GM21423 (cell line): ENCODE results near the gene SNX9.

Source experiments
- ATAC-seq: cut with Tn5 transposase; IDR thresholded peaks from one replicate; pipeline ENCODE4 v1.9.1; 2021; ENCODE audit warnings: mild to moderate bottlenecking, moderate library complexity; ENCODE audit not compliant: unreplicated experiment

The SNX9 gene

DNA sequence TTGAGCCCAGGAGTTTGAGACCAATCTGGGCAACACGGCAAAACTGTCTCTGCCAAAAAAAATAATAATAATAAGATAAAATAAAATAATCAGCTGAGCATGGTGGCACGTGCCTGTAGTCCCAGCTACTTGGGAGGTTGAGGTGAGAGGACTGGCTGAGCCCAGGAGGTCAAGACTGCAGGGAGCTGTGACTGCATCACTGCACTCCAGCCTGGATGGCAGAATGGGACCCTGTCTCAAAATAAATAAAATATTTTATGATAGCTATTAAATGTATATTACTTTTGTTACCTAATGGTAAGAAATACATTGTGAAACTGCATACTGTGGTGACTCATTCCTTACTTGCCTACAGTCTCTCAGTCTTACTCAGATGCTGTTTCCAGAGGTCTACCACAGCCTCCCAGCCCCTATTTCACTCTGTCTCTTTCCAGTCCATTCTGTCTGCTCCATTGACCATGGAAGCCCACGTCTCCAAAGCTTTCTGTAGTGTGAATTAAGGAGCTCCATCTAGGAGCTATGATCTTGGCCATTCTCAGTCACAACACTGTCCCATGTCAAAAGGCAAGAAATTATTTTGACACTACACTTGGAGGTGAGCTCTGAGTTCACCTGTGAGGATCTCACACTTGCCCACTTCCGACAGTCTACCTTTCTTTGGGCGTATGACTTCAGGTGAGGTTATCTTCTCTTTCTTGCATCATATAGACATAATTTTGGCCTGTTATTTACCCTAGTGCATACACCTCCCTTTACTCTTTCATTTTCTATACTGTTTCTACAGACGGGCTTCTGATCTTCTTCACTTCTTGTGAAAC is 22.4 kb upstream of the SNX9 start:
- ATAC-seq, result peak; percentile 91

DNA sequence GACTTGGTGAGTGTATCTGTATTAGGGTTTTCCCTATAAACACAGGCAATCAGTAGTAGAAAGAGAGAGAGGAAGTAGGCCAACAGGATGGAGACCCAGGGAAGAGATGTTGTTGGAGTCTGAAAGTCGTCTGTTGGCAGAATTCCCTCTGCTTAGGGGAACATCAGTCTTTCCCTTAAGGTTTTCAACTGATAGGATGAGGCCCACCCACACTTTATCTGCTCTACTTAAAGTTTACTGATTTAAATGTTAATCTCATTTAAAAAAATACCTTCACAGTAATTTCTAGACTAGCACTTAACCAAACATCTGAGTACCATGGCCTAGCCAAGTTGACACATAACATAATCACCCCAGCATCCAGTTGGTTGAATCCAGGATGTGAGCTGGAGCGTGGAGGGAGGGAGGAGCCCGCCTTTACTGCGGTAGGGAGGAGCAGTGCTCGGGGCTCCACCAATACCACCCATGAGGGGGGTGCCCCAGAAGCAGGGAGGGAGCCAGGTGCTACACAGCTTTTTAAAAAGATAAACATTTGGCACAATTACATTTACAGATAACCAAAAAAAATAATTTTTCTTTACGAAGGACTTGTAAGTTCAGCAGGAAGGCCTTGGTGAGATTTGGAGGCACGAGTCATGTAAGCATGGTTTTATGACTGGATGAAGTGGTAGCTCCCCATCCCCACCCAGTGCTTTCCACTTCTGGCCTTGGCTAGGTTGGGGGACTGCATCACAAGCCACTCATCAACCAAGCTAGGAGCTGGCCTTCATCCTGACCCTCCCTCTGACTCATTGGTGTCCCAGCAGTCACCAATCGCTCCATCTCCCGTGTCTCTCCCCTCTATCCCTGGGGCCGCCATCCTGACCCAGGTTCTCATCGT is 18.4 kb upstream of the SNX9 start:
- no peak for ATAC-seq

DNA sequence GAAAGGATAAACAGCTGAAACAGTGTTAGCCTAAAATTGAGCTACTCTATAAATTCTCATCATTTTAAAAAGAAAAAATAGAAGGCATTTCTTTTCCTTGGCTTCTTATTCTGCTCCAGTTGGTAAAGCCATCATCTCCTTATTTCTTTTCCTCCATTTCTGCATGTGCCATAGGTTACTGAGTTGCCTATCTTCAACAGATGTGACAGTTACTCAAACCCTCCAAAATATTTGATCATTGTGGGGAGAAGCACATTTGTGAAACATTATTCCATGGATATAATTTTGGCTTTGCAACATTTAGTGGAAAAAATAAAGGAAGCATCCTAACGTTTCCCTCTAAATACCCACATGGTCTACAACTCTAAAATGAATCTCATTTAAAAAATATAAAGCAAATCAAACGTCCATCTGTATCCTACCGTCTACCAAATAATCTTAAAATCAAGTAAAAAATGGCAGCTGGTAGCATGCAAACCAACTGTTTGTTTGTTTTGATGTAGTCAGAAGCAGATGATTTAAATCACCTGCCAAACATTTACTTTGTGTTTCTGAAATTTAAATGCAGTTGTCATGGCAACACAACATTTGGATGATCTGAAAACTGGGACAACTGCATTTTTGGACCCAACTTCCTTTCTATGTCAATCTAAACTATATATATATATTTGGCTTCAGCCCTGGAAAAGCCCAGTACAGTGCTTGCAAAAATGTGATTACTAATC is 16.8 kb upstream of the SNX9 start:
- ATAC-seq, result no peak

DNA sequence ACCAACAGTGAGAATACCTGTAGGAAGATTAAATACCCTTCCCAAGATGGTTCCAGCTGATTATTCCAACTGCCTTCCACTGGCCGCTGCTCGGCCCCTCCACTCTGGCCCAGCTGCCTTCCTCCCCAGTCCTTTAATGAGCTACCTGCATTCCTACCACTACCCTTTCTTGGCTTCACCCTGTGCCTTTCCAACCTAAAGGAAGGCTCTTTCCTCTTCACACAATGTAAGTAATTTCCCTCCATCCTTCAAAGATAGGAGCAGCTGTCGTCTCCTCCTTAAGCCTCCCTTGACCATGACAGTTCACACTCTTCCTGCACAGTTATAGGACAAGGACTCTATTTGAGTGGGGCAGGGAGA is 16.2 kb upstream of the SNX9 start:
- no peak for ATAC-seq

DNA sequence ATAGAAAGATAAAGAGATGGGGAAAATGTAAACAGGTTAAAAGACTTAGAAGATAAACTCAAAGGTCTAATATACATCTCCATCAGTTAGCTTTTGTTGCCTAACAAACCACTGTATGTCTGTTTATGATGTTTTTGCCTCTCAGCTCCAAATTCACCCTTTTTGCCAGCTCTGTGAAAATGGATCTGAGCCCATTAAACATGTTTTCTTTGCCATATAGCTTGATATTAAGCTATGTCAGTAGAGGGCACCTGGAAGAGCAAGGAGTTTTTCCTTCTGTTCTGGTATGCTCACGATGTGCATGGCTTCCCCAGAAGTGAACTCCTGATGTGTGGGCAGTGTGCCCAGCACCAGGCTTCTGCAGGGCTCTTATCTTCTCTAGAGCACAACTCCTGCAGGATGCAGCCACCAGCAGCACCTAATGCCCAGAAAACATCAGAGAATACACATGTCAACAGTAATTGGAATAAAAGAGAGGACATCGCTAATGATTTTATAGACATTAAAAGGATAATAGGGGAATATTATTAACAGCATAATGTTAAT is 14.6 kb upstream of the SNX9 start:
- no peak for ATAC-seq

DNA sequence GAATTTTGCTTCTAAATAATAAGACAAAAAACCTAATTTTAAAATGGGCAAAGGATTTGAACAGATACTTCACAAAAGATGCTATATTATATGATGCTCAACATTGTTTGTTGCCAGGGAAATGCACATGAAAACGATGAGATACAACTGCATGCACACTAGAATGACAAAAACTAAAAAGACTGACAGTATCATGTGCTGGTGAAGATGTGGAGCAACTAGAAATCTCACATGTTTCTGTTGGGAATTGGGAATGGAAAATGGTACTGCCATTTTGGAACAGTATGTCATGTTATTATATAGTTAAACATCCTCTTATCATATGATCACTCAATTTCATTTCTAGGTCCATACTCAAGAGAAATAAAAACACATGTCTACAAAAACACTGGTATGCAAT is 13.4 kb upstream of the SNX9 start:
- no peak for ATAC-seq

DNA sequence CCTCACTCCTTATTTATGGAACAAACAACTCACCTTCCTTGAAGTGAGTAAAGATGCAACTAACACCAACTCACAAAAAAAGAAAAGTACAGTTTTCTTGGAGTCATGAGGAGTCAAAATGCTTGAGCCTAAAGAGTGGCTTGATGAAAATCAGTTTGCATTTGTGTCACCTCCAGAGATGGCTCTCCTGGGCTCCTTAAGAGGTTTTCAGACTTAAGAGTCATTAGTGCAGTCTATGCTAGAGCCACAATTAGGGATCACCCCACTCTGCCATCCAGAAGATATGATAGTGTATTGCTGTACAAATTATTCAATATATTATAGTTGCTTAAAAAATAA is 11.9 kb upstream of the SNX9 start:
- no peak for ATAC-seq

DNA sequence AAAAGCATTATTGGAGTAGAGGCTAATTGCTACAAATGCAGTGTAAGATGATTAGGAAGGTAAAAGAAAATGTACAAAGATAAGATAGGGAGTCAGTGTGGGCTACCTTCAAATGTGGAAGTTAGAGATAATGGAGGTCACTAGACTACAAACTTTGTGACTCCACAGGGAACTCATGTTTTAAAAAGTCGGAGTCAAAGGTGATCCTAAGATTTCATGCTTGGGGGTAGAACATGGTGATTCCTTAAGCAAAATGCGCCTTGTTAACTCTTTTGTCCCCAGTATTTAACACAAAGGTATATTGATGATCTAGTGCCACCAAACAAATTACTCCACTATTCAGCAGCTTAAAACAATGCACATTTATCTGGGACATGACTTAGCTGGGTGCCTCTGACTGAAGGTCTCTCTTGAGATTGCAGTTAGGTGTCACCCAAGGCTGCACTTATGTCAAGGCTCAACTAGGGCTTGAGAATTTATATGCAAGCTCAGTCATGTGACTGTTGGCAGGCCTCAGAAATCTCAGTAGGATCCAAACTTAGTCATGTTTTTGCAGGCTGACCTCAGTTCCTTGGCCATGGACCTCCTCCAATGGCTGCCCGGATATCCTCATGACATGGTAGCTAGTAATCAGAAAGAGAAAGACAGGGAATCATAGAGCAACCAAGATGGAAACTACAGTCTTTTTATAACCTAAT is 11.4 kb upstream of the SNX9 start:
- ATAC-seq, result no peak

DNA sequence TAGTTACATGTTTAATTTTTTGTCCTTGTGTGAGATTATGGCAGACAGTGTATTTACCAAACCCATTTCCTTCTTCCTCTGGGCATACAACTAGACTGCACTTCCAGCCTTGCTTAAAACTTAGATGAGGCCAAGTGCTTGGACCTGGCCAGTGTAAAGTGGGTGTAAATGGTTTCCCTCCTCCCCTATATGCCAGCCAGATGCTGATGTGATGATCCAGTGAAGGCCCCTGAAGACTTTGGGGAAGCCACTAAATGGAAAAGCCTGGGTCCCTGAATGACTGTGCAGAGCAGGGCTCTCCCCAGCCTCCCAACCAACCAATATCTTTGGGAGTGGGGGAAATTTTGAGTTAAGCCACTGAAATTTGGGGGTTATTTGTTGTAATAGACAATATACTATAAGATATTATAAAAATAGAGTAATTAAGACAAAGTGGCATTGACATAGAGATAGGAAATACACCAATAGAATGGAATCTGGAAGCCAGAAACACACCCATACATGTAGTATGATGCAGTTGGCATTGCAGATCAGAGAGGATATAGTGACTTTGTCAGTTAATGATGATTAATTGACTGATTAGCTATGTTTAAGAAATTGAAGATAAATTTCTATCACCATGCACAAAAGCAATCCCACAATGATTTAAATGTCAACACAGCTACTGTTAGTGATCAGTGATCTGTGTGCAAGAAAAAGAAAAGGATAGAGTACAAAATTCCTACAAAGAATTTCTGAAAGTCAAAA is 10.4 kb upstream of the SNX9 start:
- ATAC-seq, result no peak

DNA sequence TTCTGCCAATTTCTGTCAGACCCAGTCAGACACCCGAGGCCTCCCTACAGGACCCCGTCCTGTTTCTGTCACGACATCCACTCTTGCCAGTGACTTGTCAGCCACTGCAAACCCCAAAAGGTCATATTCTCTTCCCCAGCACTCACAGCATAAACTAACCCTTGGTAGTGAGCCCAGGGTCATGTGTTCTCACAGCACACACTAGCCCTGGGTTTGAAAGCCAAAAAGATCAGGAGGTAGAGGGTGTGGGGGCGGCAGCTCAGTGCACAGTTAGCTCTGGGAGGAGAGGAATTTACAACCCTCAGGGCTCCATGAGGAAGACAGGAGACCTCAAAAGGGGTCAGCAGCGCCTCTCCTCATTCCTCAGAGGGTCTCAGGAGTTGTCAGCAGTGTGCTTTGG is 9.9 kb upstream of the SNX9 start:
- no peak for ATAC-seq

DNA sequence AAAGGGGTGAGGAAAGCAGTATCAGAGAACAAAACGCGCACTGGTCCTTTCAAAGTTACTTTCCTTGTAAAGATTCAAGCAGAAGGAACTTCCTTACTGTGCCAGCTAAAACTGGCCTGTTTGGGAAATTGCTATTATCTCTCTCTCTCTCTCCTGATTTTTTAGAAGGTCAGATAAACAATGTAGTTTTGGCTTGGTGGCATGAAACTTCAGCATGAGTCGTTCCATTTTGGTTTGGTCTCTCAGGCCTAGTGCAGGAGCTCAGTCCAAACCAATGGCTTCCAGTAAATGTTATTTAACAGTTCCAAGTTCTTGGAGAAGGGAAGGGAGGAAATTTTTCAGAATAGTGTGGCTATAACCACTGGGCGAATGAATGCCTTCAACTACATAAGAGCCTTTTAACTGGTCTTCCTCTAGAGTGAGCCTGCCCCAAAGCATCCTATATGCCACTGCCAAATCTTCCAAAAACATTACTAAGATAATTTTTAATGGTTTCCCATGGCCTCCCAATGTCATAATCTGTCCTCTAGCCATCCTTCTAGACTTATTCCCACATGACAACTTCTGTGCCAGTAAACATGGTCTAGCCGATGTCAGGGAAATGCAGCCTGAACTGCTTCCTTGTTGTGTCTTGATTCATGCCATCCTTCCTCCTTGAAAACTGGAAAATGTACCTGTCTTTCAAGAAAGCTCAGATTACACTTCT is 9.1 kb upstream of the SNX9 start:
- no peak for ATAC-seq

DNA sequence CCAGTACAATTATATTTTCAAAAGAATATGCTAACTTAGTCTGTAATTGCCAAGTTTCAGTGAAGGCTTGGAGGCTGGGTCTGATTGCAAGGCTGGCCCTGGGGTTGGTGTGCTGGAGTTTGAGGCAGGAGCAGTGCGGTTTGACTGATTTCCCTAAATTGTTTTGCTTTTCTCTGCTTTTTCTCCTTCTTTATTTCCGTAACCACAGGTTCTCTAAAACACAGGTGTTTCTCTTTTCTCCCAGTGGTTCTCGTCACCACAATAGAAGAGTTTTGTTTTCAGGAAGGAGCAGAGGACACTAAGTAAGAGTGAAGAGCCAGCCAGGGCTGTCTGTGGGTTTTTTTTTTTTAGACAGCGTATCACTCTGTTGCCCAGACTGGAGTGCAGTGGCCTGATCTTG is 8.2 kb upstream of the SNX9 start:
- ATAC-seq, result peak; percentile 79

DNA sequence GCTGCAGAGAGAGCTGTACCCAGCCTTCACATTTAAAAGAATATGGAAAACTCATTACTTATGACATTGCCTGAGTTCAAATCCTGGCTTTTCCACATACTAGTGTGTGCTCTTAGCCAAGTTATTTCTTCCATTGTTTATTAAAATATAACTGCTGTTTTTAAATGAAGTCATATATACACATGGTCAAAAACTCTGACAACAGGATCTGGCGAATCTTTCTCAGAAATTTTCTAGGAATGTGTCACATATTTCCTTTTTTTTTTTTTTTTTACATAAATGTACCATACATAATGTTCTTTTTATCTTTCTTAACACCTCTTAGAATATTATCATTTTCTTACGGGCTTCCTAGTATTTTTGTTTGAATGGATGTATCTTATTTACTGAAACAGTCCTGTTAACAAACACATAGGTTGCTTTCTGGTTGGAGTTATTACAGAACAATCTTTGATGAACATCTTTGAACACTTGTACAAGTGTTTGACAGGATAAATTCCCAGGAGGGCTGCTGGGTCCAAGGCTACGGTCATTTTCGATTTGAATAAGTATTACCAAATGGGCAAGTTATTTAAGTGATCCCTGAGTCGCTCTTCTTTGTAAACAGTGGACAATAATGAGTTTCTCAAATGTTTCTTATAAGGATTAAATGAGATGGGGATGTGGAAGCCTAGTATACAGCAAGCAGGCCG is 1.6 kb upstream of the SNX9 start:
- no peak for ATAC-seq

DNA sequence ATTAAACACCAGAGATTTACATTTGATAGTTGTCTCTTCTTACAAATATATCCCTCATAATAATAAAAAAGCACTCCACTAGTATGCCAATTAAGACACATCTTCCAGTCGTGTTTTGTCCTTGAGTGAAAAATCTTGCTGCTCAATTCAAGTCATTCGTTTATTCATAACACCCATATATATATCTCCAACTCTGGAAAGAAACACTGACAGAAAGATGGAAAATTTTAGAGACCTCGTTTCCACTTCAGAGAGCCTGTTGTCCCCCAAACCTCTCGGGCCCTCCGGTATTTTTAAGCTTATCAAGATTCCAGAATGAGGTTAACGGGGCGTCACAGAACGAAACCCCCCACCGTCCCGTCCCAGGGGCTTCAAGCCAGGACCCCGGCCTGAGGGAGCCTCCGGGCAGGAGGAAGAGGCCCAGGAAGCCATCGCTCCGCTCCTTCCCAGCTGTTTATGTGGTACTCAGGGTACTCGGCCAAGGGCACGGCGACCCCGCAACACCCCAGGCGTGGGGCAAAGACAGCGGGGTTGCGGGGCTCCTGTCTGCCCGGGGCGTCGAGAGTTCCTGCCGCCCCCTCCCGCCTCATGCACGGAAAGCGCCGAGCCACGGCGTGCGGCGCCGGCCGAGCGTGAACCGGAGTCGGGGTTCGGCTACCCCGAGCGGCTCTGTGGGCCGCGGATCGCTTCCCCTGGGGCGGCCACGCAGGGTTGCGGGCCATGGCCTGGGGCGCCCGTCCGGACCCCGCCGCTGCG is 623 bp upstream of the SNX9 start:
- peak; percentile 21 for ATAC-seq

DNA sequence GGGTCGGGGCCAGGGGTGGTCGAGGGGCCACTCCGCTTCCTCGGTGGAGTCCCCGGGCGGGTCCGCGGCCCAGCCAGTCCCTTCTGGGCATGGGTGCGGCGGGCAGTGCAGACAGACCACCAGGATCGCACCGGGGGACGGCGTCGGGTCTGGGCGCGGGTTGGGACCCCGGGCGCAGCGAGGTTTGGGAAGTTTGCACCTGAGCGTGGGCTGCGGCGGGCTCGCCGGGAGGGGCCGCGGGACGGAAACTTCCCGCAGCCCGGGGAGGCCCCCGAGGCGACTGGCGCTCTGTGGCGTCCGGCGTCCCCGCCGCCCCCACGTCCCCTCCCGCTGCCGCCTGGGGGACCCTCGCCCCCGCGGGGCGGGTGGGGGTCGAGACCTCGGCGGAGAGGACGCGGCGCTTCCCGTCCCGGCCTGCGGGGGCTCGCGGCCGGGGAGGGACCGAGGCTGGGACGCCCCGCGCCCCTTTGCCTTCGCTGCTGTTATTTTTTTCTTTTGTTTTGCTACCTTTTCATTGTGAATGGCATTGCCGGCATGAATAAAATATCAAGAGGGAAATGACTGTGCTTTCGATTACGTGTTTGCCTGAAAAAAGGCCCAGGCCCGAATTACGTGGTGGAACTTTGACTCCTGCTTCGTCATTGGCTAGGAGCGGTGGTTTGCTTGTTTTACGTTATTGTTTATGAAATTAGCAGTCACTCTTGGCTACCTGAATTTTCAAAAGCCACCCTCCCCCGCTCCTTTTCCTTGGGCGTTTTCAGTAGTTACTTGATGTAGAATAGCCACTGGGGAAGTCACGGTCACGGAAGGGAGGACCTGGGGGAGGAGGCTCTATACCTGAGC is 703 bp downstream of the SNX9 start:
- ATAC-seq, result peak; percentile 42

DNA sequence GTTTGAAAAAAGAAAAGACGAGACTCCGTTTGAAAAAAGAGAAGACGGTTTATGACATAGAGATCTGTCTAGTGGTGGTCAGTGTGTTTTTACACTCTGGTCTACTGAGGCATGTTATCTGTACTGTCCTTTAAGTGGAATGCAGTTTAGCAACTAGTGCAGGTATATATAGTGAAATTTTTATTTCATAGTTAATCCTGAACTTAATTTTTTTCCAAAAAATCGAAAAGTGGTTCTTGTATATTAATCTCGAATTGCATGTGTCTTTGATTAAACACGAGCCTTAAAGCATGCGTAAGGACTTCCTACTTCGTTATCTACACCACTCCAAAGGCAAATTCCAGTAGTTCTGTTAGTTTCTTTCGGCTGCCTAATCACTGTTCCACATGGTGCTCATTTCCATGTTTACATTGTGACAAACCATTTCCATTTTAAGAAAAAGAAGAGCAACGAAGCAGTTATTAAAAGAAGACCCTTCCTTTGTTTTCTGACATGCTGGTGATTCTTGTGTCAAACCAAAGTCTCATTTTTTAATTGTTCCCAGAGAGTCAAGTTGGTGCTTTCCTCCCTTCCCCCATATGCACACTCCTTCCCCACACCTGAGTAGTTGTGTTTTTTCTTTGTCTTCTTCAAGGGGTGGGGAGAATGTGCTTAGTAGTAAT is 2.3 kb downstream of the SNX9 start:
- no peak for ATAC-seq
